ENCODE results near the gene SPEN.

DNA sequence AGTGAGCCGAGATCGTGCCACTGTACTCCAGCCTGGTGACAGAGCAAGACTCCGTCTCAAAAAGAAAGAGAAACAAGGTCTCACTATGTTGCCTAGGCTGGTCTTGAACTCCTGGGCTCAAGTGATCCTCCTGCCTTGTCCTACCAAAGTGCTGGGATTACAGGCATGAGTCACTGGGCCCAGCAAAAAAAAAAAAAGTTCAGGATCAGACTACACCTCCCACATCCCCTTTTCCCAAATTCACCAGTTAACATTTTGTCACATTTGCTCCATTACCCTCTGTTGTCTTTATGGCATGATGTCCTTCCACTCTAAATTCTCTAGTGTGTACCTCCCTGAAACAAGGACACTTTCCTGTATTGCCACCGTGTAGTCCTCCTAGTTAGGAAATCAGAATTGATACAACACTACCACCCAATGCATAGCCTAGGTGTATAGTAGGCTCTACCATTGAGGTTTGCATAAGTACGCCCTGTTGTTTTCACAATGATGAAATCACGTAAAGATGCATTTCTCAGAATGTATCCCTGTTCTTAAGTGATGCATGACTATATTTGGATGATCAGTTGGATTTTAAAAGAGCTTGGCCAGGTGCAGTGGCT, 10.7 kb downstream of the SPEN start:
- TF ChIP-seq, protein P1, sequence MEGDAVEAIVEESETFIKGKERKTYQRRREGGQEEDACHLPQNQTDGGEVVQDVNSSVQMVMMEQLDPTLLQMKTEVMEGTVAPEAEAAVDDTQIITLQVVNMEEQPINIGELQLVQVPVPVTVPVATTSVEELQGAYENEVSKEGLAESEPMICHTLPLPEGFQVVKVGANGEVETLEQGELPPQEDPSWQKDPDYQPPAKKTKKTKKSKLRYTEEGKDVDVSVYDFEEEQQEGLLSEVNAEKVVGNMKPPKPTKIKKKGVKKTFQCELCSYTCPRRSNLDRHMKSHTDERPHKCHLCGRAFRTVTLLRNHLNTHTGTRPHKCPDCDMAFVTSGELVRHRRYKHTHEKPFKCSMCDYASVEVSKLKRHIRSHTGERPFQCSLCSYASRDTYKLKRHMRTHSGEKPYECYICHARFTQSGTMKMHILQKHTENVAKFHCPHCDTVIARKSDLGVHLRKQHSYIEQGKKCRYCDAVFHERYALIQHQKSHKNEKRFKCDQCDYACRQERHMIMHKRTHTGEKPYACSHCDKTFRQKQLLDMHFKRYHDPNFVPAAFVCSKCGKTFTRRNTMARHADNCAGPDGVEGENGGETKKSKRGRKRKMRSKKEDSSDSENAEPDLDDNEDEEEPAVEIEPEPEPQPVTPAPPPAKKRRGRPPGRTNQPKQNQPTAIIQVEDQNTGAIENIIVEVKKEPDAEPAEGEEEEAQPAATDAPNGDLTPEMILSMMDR (IDR thresholded peaks at IDR 0.05) = no peak
- TF ChIP-seq POLR2A (IDR thresholded peaks at IDR 0.05) = no peak
